Hematopoietic multipotent progenitor cell treated with erythropoietin and hydrocortisone succinate and interleukin-3 and kit ligand, for 17 days (in vitro differentiated cells): ENCODE results near the gene OR2S2.

ENCODE experiments used
- DNase-seq: peaks from one replicate; pipeline ENCODE4 v3.0.0-alpha.2; 2015; ENCODE audit warnings: low spot score

Gene OR2S2

DNA sequence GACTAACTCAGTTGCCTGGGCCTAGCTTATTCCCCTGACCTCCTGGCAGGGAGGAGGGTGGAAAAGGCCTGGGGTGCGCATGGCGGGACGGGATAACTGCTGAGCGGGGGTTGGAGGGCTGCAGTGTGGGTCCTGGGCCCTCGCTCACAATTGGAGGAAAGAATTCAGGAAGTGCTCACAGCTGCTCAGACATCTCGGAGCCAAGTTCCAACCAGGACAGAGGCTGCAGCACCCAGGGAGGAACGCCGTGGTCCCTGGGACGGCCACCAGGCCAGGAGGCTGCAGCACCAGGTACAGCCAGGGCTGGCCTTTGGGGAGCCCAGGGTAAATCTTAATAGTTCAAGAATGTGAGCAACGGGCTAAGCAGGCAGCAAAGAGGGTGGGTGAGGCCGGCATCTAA, 48.7 kb downstream of the OR2S2 start, which contains the start of gene SPAAR:
Gene SPAAR, plus strand, starts transcription at position 217 of the 400 bp plus-strand sequence. CDS start 974 bp downstream, outside the sequence.
- no peak for DNase-seq

DNA sequence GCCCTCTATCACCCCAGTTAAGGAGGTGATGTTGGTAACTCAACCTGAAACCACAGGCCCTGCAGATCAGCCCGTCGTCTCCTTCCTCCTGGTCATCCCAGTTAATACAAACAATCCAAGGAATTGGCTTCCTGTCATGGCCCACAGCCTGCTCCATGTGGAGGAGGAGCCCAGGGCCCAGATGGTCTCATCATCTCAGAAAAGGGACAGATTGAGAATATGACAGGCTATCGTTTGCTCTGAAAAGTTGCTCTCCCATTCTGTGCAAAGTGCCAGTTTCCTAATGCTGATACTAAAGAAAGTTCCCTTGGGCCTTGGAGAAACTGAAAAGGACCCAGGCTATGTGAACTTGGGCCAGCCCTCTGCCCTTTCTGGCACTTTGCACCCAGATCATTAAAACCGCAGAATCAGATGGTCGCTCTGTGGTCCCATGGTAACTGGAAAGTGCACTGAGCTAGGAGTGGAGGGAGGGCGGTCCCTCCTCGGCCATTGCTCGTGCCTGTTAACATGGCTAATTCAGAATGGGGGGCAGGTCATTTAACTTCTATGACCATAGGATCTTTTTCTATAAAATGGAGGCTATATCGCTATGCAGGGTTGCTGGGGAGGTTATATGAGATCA, 49.3 kb downstream of the OR2S2 start:
- DNase-seq: no peak

DNA sequence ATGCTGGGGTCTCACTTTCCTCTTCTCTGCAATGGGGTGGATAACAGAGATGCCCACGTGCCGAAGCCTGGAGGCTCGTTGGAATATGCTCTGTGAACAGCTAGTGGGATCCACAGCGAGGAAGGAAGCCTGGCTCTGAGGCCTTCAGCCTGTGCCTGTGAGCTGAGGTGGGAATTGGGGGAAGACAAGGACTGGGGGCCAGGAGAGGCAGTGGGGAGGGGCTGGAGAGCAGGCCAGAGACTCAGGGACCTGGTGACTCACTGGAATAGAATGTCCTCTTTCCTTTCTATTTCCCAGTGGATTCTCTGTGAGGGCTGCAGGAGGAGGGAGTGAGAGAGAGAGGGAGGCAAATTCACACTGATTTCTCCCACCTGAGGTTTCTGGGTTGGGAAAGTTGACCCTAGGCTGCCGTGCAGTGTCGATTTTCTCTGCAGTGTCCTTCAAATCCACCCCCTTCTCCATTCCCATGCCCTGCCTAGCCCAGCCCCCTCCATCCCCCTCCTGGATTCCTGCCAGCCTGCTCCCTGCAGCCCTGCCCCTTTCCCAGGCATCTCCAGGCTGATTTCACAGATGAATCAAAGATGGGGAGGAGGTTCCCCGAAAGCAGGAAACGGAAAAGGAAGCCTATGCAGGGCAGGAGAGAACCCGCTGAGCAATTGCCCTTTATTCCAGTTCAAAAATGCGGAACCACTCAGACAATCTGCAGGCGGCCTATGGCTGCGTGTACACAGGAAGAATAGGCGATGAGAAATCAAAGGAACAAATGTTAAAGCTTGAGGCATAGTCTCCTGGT, 50.0 kb downstream of the OR2S2 start:
- no peak for DNase-seq
